ENCODE data around the gene FEZ2.

Gene FEZ2

GRCh38 chr2:36562973-36563532 is 34.9 kb downstream of the FEZ2 start:
- DNase-seq (ENCODE audit: low read depth in 4 of 4, low spot score in 1 of 4), result no peak

GRCh38 chr2:36562240-36562639 is 35.7 kb downstream of the FEZ2 start:
- no peak for DNase-seq (ENCODE audit: low read depth in 4 of 4, low spot score in 1 of 4)

GRCh38 chr2:36561237-36561944 is 36.6 kb downstream of the FEZ2 start:
- no peak for DNase-seq (ENCODE audit: low read depth in 4 of 4, low spot score in 1 of 4)

GRCh38 chr2:36560726-36561125 is 37.2 kb downstream of the FEZ2 start:
- no peak for DNase-seq (ENCODE audit: low read depth in 4 of 4, low spot score in 1 of 4)

- DNase-seq (ENCODE audit: low read depth in 4 of 4, low spot score in 1 of 4), result no peak
Measured at GRCh38 chr2:36559221-36559942, 38.6 kb downstream of the FEZ2 start.

GRCh38 chr2:36556842-36557241 is 41.1 kb downstream of the FEZ2 start:
- no peak for DNase-seq (ENCODE audit: low read depth in 4 of 4, low spot score in 1 of 4)

- DNase-seq (ENCODE audit: low read depth in 4 of 4, low spot score in 1 of 4), result no peak
Measured at GRCh38 chr2:36555789-36556188, 42.2 kb downstream of the FEZ2 start.

- DNase-seq (ENCODE audit: low read depth in 4 of 4, low spot score in 1 of 4), result no peak
Measured at GRCh38 chr2:36554531-36554930, 43.4 kb downstream of the FEZ2 start.

GRCh38 chr2:36553683-36554082 is 44.3 kb downstream of the FEZ2 start:
- no peak for DNase-seq (ENCODE audit: low read depth in 4 of 4, low spot score in 1 of 4)

GRCh38 chr2:36550006-36550405 is 48.0 kb downstream of the FEZ2 start:
- no peak for DNase-seq (ENCODE audit: low read depth in 4 of 4, low spot score in 1 of 4)

- DNase-seq (ENCODE audit: low read depth in 4 of 4, low spot score in 1 of 4), result no peak
Measured at GRCh38 chr2:36549165-36549574, 48.8 kb downstream of the FEZ2 start.

- no peak for DNase-seq (ENCODE audit: low read depth in 4 of 4, low spot score in 1 of 4)
Measured at GRCh38 chr2:36547906-36548305, 50.1 kb downstream of the FEZ2 start.

GRCh38 chr2:36545871-36546416 is 52.0 kb downstream of the FEZ2 start:
- no peak for DNase-seq (ENCODE audit: low read depth in 4 of 4, low spot score in 1 of 4)

GRCh38 chr2:36544638-36545338 is 53.2 kb downstream of the FEZ2 start:
- DNase-seq (ENCODE audit: low read depth in 4 of 4, low spot score in 1 of 4), result no peak

GRCh38 chr2:36541891-36542595 is 55.9 kb downstream of the FEZ2 start:
- DNase-seq (ENCODE audit: low read depth in 4 of 4, low spot score in 1 of 4), result no peak

GRCh38 chr2:36540986-36541754 is 56.8 kb downstream of the FEZ2 start:
- DNase-seq (ENCODE audit: low read depth in 4 of 4, low spot score in 1 of 4), result no peak

- no peak for DNase-seq (ENCODE audit: low read depth in 4 of 4, low spot score in 1 of 4)
Measured at GRCh38 chr2:36539631-36540030, 58.3 kb downstream of the FEZ2 start.

- no peak for DNase-seq (ENCODE audit: low read depth in 4 of 4, low spot score in 1 of 4)
Measured at GRCh38 chr2:36538335-36538734, 59.6 kb downstream of the FEZ2 start.

GRCh38 chr2:36536776-36537175 is 61.2 kb downstream of the FEZ2 start:
- DNase-seq (ENCODE audit: low read depth in 4 of 4, low spot score in 1 of 4), result no peak

- DNase-seq (ENCODE audit: low read depth in 4 of 4, low spot score in 1 of 4), result no peak
Measured at GRCh38 chr2:36535099-36535498, 62.9 kb downstream of the FEZ2 start.

Measured in stimulated activated CD4-positive, alpha-beta T cell treated with anti-CD3 and anti-CD28 coated beads, Interleukin-1b, Interleukin-23, amount 100 ng/mL, for 24 hours (primary cell).